Muscle of leg (tissue), 11 donors: ENCODE measurements around the gene ZBTB16. TPM values are rescaled to one million over a fixed set of nuclear protein-coding genes. Genes with fewer than 3 reads are reported as not detected.

Source experiments
- DNase-seq: peaks from one replicate; pipeline ENCODE4 v3.0.0; 2013
- H3K27ac ChIP-seq: one replicate; pipeline ENCODE4 v1.5.1; 2013; ENCODE audit warnings: mild to moderate bottlenecking, low read length, control low read depth
- H3K27me3 ChIP-seq: one replicate; pipeline ENCODE4 v1.6.1; 2013; ENCODE audit warnings: low read length; ENCODE audit not compliant: control insufficient read depth, insufficient read depth
- H3K36me3 ChIP-seq: one replicate; pipeline ENCODE4 v1.6.1; 2013; ENCODE audit warnings: low read length; ENCODE audit not compliant: control insufficient read depth, insufficient read depth
- H3K4me1 ChIP-seq: one replicate; pipeline ENCODE4 v1.6.1; 2013; ENCODE audit warnings: low read length; ENCODE audit not compliant: control insufficient read depth, insufficient read depth
- H3K4me3 ChIP-seq: one replicate; pipeline ENCODE4 v1.5.1; 2013; ENCODE audit warnings: low read length, control low read depth
- H3K9me3 ChIP-seq: replicated peaks from 2 replicates; pipeline ENCODE4 v1.6.1; 2013; ENCODE audit warnings: low read depth, low read length; ENCODE audit not compliant: control insufficient read depth
- WGBS: methylation state at CpG from one replicate; pipeline ENCODE4 v1.1.5; 2013; ENCODE audit warnings: missing lambda C conversion rate; ENCODE audit not compliant: insufficient coverage; 5-methylcytosine and 5-hydroxymethylcytosine counted together
- polyA plus RNA-seq, 8 donors: library from polyadenylated mRNA; unstranded; fragments of 120-200 nt; gene quantifications; one replicate each; pipeline versions ENCODE4 v1.2.1 to v1.2.3, GENCODE V29; 2013; ENCODE audit warnings: inconsistent platforms in 1 of 8, low replicate concordance in 1 of 8; ENCODE audit not compliant: insufficient read length in 8 of 8, insufficient read depth in 1 of 8
- total RNA-seq: library from RNA; stranded (reverse); fragments of 120-200 nt; gene quantifications from one replicate; pipeline ENCODE4 v1.2.4, GENCODE V29; 2013

Gene ZBTB16
- total and polyA plus RNA-seq, 9 donors: 1.7 to 10.0 (median 4.0) TPM

DNA sequence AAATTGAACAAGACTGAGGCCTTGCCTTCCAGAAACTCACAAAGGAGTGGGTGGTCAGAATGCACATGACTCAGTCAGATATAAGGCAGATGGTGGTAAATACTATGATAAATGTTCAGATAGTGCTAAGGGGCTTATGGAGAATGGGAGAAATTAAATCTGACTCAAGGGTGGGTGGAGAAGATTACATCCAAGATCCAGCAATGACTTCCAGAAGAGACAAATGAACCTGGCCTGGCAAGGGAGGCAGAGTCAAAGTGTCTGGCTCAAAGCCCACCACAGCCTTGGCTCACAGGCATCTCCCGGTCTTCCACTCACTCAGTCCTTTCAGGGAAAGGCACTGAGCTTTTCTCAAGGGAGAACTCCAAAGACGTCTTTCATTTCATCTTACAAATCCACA, 6.1 kb upstream of the ZBTB16 start:
- no peaks in the 10 kb centered on the region for H3K36me3 ChIP-seq
- no peak for DNase-seq
- WGBS: 100% methylated on average over 1 of the region's 2 CpGs

DNA sequence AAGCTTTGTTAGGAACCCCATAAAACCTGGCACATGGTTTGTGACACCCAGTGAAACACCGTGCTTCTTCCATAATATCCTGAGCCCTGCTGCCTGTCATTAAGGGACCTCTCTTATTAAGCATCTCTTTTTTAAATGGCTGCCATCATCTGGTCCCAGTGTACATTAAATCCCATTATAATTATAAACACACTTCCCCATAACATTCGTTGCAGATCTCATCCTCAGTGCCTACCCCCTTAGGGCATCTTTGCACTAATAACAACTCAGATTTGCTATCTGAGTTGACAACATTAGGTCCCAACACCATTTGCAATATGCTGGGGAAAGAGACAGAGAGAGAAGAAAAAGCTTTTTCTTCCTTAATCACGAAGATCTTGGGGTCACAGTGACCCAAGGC, 4.7 kb upstream of the ZBTB16 start:
- Histone ChIP-seq H3K27ac (no peak overlapping the region), H3K9me3 (no peaks in the 10 kb centered on the region), H3K4me1 (peaks cover 9% of the 10 kb centered on the region), H3K36me3 (no peaks in the 10 kb centered on the region), H3K4me3 (no peak overlapping the region), H3K27me3 (peaks cover 28% of the 10 kb centered on the region)
- no peak for DNase-seq
- no CpG with 5 or more reads among the region's 3 CpGs for WGBS

More for the DNA sequence above, 6.1 kb upstream of the ZBTB16 start:
- no peak overlapping the region for H3K4me3 ChIP-seq
- H3K9me3 ChIP-seq: no peaks in the 10 kb centered on the region
- no peak overlapping the region for H3K27ac ChIP-seq
- H3K27me3 ChIP-seq: peaks cover 22% of the 10 kb centered on the region
- H3K4me1 ChIP-seq: peaks cover 1% of the 10 kb centered on the region

GRCh38 chr11:114056409-114056808, 3.1 kb upstream of the ZBTB16 start:
- peaks cover 29% of the 10 kb centered on the region for H3K27me3 ChIP-seq
- no peak overlapping the region for H3K27ac ChIP-seq
- no peak overlapping the region for H3K4me3 ChIP-seq
- H3K9me3 ChIP-seq: no peaks in the 10 kb centered on the region
- H3K36me3 ChIP-seq: no peaks in the 10 kb centered on the region
- peaks cover 17% of the 10 kb centered on the region for H3K4me1 ChIP-seq
- DNase-seq: no peak

DNA sequence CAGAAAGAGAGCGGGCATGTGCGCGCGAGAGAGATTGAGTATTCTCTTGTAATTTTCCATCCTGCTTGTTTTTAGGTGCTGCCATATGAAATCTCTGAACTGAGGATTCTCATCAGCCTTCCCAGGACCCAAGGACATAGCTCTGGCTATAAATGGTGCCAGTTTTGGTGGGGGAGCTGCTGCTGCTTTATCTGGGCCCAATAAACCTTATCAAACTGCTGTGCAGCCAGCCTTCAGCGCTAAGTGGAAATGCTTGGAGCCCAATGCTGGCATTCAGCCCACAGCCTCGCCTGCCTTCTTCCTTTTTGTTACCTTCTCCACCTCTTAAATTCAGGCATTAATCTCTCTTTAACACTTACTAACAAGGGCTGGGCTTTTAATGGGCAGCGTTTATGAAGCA, 2.4 kb upstream of the ZBTB16 start:
- no peak for DNase-seq
- peaks cover 24% of the 10 kb centered on the region for H3K4me1 ChIP-seq
- no peaks in the 10 kb centered on the region for H3K36me3 ChIP-seq
- no peak overlapping the region for H3K4me3 ChIP-seq
- H3K27ac ChIP-seq: no peak overlapping the region
- H3K27me3 ChIP-seq: peaks cover 35% of the 10 kb centered on the region
- H3K9me3 ChIP-seq: no peaks in the 10 kb centered on the region
- WGBS: 100% methylated on average over 1 of the region's 7 CpGs

DNA sequence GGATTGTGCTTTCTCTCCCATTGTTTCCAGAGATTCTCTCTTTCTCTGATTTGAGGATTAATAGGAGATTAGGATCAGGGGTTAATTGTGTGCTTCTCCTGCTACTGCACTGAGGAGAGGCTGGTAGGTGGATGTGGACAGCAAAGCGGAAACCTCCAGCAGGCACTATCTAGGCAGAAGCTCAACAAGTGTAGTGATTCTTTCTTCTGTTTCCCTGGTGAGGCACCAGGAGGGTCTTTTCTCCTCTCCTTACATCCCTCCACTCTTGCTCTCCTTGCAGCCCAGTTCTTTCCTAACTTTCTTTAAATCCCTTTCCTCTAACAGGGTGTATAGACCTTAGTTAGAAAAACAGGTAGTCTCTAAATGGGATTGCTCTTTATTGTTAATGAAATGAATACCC, 1.9 kb upstream of the ZBTB16 start:
- H3K27ac ChIP-seq: no peak overlapping the region
- WGBS: 100% methylated on average over 1 of the region's 1 CpG
- no peak overlapping the region for H3K4me3 ChIP-seq

DNA sequence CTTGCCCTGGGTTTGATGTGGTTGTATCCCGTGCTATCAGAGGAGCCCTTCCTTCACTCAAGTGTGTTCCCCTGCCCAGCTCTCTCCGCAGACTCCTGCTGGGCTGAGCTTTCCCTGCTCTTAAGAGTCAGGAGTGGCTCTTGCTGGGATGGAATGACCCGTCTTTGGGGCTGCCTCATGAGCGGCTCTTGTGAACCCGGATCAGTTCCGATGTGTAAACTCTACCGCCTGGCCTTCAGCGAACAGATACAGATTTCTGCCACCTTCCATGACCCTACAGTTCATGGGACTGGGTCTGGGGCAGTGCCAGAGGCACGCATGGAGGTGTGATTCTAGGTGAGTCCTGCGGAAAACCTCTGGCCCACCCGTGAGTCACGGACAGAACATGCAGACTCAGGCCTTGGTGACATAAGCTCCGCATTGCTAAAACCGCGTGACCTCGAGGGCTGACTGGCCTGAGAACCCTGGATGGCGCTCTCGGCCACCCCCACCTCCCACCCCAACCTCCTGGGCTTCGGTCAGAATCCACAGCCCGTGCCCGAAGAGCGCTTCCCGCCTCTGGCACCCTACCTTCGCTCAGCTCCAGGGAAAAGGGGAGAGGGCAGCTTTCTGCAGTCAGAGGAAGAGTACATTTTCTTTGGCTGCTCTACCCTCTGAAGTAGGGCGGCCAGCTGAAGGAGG, 1.3 kb upstream of the ZBTB16 start:
- H3K36me3 ChIP-seq: peaks cover under 1% of the 10 kb centered on the region
- peaks cover 38% of the 10 kb centered on the region for H3K27me3 ChIP-seq
- no peak overlapping the region for H3K4me3 ChIP-seq
- WGBS: 41% methylated on average over 15 of the region's 25 CpGs
- H3K9me3 ChIP-seq: no peaks in the 10 kb centered on the region
- no peak overlapping the region for H3K27ac ChIP-seq
- peaks cover 24% of the 10 kb centered on the region for H3K4me1 ChIP-seq
- no peak for DNase-seq

More for the DNA sequence above, 1.9 kb upstream of the ZBTB16 start:
- DNase-seq: no peak
- no peaks in the 10 kb centered on the region for H3K36me3 ChIP-seq
- peaks cover 24% of the 10 kb centered on the region for H3K4me1 ChIP-seq
- H3K27me3 ChIP-seq: peaks cover 36% of the 10 kb centered on the region
- no peaks in the 10 kb centered on the region for H3K9me3 ChIP-seq

DNA sequence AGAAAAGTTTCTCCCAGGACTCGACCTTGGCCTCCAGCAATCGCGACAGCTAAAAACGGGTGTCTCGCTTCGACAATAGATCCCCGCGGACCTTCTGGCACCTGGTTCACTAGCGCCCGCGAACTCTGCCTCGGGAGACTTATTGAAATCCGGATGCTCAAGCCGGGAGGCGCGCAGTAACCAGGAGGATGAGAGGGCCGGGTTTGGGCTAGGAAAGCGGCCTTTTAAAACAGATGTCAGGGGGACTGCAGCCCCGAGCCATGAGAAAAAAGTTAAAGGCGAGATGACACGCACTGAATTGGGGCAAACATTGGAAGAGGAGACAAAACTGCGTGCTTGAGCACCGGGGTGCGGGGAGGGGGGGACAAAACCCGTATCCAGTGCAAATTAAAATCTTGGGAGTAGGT, 637 bp upstream of the ZBTB16 start:
- Histone ChIP-seq H3K27me3 (peaks cover 43% of the 10 kb centered on the region), H3K9me3 (no peaks in the 10 kb centered on the region), H3K4me3 (peak overlapping the region; percentile 43), H3K4me1 (peaks cover 24% of the 10 kb centered on the region), H3K36me3 (peaks cover 6% of the 10 kb centered on the region), H3K27ac (peak overlapping the region; percentile 47)
- DNase-seq: peak; percentile 41
- WGBS: 3% methylated on average over 25 of the region's 25 CpGs

GRCh38 chr11:114059984-114060391, 477 bp downstream of the ZBTB16 start:
- Histone ChIP-seq H3K27ac (peak overlapping the region; percentile 75), H3K9me3 (no peaks in the 10 kb centered on the region), H3K4me1 (peaks cover 24% of the 10 kb centered on the region), H3K36me3 (peaks cover 8% of the 10 kb centered on the region), H3K4me3 (peak overlapping the region; percentile 67), H3K27me3 (peaks cover 43% of the 10 kb centered on the region)
- WGBS: under 1% methylated on average over 31 of the region's 33 CpGs
- DNase-seq: no peak

GRCh38 chr11:114060392-114061047, 1.0 kb downstream of the ZBTB16 start:
- H3K9me3 ChIP-seq: no peaks in the 10 kb centered on the region
- peak overlapping the region; percentile 67 for H3K4me3 ChIP-seq
- peak; percentile 74 for DNase-seq
- peaks cover 24% of the 10 kb centered on the region for H3K4me1 ChIP-seq
- peaks cover 8% of the 10 kb centered on the region for H3K36me3 ChIP-seq
- 0% methylated on average over 75 of the region's 78 CpGs for WGBS
- H3K27me3 ChIP-seq: peaks cover 43% of the 10 kb centered on the region
- peak overlapping the region; percentile 75 for H3K27ac ChIP-seq

GRCh38 chr11:114061048-114061680, 1.7 kb downstream of the ZBTB16 start:
- Histone ChIP-seq H3K27me3 (peaks cover 43% of the 10 kb centered on the region), H3K4me3 (peak overlapping the region; percentile 67), H3K27ac (peak overlapping the region; percentile 62), H3K4me1 (peaks cover 24% of the 10 kb centered on the region), H3K36me3 (peaks cover 8% of the 10 kb centered on the region), H3K9me3 (no peaks in the 10 kb centered on the region)
- WGBS: 1% methylated on average over 44 of the region's 45 CpGs
- DNase-seq: peak; percentile 65
